LNCAP (cell line): Measurements from ENCODE around the gene CAMTA1.

ENCODE experiments used
- TF ChIP-seq, protein P1 (sequence below): fragments of 450-650 bp; IDR thresholded peaks from 2 replicates; pipeline ENCODE4 v1.5.1; 2017; ENCODE audit warnings: mild to moderate bottlenecking

CAMTA1 gene

DNA sequence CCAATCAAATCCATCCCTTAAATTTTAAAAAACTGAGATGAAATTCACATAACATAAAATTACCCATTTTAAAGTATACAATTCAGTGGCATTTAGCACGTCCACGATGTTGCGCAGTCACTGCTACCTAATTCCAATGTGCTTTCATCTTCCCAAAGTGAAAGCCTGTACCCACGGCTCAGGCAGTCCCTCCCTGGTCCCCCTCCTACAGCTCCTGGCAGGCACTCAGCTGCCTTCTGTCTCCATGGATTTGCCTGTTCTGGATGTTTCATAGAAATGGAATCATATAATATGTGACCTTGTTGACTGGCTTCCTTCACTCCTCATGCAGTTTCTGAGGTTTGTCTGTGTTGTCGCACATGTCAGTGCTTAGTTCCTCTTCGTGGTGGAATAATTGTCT lies 386.3 kb downstream of the CAMTA1 start:
- TF ChIP-seq, protein P1, sequence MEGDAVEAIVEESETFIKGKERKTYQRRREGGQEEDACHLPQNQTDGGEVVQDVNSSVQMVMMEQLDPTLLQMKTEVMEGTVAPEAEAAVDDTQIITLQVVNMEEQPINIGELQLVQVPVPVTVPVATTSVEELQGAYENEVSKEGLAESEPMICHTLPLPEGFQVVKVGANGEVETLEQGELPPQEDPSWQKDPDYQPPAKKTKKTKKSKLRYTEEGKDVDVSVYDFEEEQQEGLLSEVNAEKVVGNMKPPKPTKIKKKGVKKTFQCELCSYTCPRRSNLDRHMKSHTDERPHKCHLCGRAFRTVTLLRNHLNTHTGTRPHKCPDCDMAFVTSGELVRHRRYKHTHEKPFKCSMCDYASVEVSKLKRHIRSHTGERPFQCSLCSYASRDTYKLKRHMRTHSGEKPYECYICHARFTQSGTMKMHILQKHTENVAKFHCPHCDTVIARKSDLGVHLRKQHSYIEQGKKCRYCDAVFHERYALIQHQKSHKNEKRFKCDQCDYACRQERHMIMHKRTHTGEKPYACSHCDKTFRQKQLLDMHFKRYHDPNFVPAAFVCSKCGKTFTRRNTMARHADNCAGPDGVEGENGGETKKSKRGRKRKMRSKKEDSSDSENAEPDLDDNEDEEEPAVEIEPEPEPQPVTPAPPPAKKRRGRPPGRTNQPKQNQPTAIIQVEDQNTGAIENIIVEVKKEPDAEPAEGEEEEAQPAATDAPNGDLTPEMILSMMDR = no peak

DNA sequence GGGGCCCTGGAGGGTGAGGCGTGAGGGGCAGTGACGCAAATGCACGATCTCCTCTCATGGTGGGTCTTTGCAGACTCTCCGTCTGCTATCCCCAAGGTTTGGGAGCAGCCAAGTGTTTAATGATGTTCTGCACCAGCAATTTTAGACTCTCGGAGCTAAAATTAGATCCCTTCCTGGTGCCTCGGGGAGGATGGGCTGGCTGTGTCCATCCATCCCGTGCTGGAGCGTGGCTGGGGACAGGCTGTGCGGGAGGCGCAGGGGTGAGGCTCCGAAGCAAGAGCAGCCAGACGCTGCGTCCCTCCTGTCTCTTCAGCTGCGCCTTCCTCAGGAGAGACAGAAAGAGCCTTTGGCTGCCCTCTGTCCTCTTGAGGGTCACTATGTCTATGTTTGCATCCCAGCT lies 387.6 kb downstream of the CAMTA1 start:
- TF ChIP-seq, protein P1 = no peak

DNA sequence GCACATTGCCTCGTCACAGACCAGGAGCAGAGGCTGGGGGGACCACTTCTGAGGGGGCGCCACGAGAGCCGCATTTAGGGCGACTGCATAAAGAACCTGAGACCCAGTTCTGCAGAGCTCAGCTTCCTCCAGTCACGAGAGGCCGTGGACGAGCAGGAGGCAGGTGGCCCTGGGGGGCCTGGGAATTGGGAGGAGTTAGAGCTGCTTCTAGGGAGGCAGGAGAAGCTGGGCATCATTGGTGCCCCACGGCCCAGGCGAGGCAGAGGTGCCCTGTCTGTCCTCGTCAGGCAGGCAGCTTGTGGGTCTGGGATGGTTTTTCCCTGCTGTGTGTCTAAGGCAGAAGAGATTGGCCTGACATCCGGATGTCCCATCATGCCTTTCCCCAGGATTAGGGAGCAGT lies 389.3 kb downstream of the CAMTA1 start:
- TF ChIP-seq, protein P1 = no peak

DNA sequence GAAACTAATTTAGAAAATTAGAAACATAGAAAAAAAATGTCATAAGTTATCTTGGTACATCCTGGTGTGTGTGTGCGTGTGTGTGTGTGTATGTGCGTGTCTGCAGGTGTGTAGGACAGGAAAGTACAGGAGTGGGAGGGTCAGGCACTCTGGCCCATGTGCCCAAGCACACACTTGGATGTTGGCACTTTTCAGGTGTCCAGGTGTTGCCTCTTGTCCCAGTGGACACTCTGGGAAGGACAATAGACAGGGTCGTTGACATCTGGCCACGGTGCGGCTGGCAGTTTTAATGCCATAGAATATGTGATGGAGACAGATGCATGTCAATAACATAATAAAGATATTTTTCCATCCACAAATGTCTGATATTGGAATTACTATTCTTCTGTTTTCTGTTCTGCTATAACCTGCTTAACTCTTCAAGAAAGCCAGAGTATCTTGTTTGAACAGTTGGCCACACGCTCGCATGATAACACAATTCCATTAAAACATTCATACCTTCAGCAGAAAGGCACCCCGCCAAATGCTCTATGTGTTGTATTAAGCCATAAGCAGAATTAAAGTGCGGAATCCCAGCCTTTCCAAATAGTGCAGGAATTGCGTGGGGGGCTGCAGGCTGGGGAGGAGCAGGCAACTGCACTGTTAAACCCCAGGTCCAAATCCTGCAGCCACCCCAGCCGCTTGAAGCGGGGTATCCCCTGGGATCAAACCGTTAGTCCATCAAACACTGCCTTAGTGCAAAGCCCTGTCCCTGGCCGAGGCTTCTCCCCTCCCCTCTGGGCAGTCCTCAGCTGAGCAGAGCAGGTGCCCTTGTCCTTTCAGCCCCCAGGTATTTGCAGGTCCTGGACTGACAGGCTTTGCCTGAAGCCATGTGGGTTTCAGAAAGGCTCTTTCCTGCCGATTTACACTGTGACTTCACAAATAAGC lies 390.0 kb downstream of the CAMTA1 start:
- TF ChIP-seq, protein P1 = no peak

DNA sequence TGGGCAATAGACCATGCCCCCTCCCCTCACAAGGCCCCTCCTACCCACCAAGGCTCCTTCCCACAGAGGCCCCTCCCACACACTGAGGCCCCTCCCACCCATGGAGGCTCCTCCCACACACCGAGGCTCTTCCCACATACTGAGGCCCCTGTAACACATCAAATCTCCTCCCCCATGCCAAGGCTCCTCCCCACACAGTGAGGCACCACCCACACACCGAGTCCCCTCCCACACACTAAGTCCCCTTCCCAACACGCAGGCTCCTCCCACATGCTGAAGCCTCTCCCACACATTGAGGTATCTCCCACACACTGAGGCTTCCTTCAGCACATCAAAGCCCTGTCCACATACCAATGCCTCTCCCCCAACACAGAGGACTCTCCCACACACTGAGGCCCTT lies 391.8 kb downstream of the CAMTA1 start:
- TF ChIP-seq, protein P1 = no peak

DNA sequence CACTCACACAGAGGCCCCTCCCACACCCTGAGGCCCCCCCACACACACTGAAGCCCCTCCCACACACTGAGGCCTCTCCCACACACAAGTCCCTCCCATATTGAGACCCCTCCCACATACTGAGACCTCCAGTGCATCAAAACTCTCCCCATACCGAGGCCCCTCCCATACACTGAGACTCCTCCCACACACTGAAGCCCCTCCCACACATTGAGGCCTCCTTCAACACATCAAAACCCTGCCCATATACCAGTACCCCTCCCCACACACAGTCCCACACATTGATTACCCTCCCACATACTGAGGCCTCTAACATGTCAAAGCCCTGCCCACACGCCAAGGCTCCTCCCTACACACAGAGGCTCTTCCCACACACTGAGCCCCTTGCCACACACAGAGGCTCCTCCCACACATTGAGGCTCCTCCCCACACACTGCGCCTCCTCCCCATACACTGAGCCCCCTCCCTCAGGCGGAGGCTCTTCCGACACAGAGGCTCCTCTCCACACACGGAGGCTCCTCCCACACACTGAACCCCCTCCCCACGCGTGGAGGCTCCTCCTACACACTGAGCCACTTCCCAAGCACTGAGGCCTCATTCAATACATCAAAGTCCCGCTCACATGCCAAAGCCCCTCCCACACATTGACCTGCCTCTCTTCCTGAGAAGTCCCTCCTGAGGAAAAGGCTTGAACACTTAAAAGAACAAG lies 392.3 kb downstream of the CAMTA1 start:
- TF ChIP-seq, protein P1 = no peak

DNA sequence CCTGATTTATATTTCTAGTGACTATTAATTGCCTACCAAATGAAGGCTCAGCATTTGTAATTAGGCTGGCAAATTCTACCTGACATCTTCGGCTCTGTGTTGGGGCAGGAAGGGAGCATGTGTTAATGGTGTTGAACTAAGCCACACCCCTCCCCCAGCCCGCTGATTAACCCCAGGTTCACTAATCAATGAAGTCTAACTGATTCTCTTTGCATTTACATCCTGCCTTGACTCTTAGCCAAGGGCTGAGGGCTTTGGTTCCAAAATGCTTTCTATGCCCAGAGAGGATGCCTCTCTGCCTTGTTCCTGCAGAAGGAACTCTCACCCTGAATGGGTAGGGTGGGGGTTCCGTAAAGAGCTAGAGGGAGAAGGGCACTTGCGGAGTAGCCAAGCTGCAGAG lies 393.1 kb downstream of the CAMTA1 start:
- TF ChIP-seq, protein P1 = no peak
